Activated T-helper 9 cell treated with anti-CD3 and anti-CD28 coated beads, Interleukin-2, amount 50 U/mL, for 16 hours (primary cell): ENCODE data around the gene DOHH.
"Not testable (repeated sequence)": the region's sequence is repeated elsewhere in the genome, so short reads cannot be mapped to it uniquely, and the experiment has no call there.

Experiments used
- DNase-seq: peaks from one replicate; pipeline ENCODE4 v3.0.0-alpha.2; 2020; ENCODE audit warnings: low read depth

Gene DOHH

GRCh38 chr19:3534375-3535234 lies 34.1 kb upstream of the DOHH start:
- DNase-seq: no peak

DNA sequence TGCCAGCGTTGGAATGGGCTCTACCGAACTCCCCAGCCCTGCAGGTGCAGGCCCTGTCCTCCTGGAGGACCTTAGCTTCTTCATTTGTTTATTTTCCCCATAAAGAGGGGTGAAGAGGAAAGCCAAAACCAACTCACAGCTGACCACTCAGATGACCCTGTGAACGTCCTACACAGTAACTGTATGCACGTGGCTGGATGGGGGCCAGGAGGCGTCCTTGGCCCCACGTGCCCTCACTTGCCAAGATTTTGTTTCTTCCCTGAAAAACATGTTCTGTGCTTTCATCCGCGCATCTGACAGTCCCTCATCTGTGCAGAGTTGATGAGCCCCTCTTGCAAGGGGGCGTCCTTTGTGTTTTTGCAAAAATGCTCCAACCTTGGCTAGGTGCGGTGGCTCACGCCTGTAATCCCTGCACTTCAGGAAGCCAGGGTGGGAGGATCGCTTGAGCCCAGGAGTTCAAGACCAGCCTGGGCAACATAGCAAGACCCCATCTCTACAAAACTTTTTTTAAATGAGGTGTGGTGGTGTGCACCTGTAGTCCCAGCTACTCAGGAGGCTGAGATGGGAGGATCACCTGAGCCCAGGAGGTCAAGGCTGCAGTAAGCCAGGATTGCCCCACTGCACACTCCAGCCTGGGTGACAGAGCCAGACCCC lies 33.2 kb upstream of the DOHH start:
- DNase-seq: no peak

- DNase-seq: no peak
Observed at GRCh38 chr19:3533033-3533432, 32.6 kb upstream of the DOHH start.

DNA sequence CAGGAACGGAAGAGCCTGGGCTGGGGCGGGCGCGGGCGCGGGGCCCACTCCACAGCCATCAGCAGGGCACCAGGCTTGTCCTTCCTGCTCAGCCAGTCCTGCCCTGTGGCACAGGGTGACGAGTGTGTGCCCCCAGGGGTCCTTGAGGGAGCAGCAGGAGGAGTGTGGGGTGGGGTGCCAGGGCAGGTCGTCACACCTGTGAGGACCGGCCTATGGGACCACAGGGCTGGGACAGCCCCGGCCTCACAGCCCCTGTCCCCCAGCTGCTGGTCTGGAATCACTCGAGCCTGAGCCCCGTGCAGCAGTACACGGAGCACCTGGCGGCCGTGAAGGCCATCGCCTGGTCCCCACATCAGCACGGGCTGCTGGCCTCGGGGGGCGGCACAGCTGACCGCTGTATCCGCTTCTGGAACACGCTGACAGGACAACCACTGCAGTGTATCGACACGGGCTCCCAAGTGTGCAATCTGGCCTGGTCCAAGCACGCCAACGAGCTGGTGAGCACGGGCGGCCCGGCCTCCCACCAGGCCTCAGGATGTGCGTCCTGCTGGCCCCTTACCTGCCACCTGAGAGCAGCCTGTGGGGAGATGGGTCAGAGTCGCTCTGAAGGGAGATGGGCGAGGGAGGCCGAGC lies 31.8 kb upstream of the DOHH start:
- no peak for DNase-seq

GRCh38 chr19:3531716-3532115 lies 31.2 kb upstream of the DOHH start:
- DNase-seq: no peak

DNA sequence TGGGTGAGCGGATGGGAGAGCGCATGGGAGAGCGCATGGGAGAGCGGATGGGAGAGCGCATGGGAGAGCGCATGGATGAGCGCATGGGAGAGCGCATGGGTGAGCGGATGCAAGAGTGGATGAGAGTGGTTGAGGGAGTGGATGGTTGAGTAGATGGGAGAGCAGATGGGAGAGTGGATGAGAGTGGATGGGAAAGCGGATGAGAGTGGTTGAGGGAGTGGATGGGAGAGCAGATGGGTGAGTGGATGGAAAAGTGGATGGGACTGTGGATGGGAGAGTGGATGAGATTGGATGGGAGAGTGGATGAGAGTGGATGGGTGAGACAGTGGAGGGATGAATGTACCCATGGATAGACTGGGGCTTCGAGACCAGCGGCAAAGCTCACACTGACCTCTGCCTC lies 29.9 kb upstream of the DOHH start:
- DNase-seq: no peak

DNA sequence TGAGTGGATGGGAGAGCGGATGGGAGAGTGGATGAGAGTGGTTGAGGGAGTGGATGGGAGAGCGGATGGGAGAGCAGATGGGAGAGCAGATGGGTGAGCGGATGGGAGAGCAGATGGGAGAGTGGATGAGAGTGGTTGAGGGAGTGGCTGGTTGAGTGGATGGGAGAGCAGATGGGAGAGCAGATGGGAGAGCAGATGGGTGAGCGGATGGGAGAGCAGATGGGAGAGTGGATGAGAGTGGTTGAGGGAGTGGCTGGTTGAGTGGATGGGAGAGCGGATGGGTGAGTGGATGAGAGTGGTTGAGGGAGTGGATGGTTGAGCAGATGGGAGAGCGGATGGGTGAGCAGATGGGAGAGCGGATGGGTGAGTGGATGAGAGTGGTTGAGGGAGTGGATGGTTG lies 28.8 kb upstream of the DOHH start:
- DNase-seq: not testable (repeated sequence)

DNA sequence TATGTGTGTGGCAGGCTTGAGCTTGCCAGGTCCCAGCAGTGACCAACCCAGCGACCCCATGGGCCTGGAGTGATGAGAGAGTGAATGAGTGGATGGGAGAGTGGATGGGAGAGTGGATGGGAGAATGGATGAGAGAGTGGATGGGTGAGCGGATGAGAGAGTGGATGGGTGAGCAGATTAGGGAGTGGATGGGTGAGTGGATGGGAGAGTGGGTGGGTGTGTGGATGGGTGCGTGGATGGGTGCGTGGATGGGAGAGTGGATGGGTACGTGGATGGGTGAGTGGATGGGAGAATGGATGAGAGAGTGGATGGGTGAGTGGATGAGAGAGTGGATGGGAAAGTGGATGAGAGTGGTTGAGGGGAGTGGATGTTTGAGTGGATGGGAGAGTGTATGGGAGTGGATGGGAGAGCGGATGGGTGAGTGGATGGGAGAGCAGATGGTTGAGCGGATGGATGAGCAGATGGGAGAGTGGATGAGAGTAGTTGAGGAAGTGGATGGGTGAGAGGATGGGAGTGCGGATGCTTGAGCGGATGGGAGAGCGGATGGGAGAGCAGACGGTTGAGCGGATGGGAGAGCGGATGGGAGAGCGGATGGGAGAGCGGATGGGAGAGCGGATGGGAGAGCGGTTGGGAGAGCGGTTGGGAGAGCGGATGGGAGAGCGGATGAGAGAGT lies 28.2 kb upstream of the DOHH start:
- no peak for DNase-seq

DNA sequence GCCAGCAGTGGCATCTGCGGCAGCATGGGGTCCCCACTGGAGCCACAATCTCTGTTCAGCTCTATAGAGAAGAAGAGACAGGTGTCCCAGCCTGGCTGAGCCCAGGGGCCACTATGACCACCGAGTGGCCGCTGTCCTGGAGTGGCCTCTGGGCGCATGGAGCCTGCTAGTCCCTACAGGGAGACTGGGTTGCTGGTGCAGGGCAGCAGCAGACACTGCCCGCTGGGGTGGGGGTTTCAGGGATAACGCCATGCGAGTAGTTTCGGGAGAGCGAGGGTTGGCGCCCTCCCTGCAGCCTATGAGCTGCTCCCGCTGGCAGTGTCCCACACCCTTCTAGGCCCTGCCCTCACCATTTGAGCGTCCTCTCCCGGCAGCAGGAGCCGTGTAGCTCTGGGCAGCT lies 27.6 kb upstream of the DOHH start:
- no peak for DNase-seq

DNA sequence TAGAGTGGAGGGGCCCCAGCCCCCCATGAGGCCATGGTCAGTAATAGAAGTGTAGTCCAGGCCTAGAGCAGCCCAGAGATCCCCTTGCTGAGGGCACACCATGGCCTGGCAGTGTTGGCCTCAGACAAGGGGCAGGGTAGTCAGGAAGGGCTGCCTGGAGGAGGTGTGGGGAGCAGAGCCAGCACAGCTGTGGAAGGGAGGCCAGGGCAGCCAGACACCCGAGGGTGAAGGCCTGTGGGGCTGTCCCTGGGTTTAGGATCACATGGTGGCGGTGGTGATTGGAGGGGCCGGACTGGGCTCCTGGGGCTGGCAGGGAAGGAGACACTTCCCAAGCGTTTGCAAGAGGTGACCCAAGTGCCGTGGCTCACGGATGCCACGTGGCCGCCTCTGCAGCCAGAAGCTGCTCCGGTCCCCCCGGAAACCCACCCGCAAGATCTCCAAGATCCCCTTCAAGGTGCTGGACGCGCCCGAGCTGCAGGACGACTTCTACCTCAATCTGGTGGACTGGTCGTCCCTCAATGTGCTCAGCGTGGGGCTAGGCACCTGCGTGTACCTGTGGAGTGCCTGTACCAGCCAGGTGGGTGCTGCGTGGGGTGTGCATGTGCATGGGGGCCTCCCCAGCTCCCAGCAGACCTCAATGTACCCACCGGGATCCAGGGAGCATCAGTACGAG lies 26.9 kb upstream of the DOHH start:
- no peak for DNase-seq

- DNase-seq: no peak
Observed at GRCh38 chr19:3526507-3527237, 26.2 kb upstream of the DOHH start.

DNA sequence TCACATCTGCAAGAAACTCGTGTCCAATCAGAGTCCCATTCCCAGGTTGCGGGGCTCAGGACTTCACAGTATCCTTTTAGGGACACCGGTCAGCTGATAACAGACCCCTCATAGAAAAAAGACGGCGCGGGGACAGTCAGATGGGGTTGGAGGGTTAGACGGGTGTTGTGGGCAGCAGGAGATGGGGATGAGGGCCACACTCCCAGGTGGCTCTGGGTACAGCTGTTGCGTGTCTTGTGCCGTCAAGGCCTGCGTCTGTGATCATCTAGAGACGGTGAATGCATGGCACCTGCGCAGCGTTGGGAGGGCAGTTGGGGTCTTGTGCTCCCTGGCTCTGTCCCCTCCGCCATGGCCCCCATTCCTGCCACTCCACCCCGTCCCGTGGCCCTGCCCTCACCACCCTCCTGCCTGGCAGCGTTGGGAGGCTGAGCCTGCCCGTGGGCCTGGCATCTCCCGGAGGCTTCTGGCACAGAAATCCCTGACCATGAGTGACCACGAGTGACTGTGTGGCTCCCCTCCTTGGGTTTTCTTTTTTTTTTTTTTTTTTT lies 24.5 kb upstream of the DOHH start:
- no peak for DNase-seq

GRCh38 chr19:3524078-3524842 lies 23.8 kb upstream of the DOHH start:
- no peak for DNase-seq

- DNase-seq: no peak
Observed at GRCh38 chr19:3523361-3524077, 23.0 kb upstream of the DOHH start.

GRCh38 chr19:3522421-3523360 lies 22.2 kb upstream of the DOHH start:
- no peak for DNase-seq

DNA sequence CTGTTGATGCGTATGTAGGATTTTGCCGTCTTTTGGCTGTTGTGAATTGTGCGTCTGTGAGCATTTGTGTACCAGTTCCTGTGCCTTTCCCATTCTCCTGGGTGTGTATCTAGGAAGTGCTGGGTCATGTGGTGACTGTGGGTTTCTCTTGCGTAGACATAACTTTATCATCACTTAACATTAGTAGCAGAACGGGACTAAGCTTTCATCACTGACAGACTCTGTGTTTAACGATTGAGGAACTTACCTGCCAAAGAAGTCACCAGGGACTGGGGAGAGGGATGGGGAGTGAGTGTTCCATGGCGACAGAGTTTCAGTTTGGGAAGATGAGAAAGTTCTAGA lies 20.6 kb upstream of the DOHH start:
- DNase-seq: no peak

DNA sequence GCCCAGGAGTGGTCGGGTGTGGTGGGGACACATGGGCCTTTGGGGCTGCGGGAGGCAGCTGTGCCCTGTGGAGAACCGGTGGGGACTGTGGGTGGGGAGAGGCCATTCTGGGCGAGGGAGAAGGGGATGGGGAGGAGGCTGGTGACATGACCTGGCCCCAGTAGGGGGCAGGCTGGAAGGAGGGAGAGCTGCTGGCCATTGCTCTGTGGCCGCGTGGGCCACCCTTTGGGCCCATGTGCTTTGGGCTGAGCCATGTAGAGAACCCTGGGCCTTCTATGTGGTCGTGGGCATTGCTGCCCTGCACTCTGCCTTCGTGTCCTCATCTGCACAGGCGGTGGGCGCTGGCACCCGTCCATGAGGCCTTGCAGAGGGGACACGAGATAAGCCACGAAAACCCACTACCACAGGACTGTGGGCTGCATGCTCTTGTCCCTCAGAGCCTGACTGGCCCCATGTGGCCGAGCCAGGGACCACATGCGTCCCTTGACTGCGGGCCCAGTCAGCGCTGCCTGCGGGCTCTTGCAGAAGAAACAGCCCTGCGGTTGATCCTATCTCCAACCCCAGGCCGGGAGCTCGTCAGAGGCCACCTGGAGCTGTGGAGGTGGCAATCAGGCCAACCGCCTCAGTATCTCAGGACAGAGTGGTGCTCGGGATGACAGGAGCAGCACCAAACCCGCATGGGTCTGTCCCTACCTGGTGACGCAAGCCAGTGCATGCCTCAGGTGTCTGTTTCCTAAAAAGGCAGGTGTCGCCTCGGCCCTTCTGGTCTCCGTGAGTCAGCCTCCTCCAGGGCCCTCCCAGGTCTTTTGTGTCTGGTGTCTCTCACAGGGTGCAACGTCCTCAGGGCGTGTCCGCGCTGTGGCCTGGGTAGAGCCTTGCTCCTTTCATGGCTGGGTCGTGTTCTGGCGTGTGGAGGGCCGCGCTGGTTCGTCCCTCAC lies 20.0 kb upstream of the DOHH start:
- no peak for DNase-seq
